ENCODE results near the gene SLC5A11.

DNA sequence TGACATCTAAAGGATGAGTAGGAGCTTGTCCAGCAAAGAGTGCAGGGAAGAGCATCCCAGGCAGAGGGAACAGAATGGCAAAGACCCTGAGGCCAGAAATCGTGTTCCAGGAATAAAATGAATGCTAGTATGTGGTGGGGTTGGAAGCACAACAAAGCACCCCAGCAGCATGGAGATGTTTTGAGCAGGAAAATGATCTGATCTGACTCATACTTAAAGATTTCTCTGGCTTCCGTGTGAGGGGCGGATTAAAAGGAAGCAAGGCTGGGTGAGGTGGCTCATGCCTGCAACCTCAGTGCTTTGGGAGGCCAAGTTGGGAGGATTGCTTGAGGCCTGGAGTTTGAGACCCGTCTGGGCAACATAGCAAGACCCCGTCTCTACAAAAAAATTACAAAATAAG, 2.3 kb downstream of the SLC5A11 start:
- TF ChIP-seq POLR2A (IDR thresholded peaks at IDR 0.05): no peak
- TF ChIP-seq, protein P1, sequence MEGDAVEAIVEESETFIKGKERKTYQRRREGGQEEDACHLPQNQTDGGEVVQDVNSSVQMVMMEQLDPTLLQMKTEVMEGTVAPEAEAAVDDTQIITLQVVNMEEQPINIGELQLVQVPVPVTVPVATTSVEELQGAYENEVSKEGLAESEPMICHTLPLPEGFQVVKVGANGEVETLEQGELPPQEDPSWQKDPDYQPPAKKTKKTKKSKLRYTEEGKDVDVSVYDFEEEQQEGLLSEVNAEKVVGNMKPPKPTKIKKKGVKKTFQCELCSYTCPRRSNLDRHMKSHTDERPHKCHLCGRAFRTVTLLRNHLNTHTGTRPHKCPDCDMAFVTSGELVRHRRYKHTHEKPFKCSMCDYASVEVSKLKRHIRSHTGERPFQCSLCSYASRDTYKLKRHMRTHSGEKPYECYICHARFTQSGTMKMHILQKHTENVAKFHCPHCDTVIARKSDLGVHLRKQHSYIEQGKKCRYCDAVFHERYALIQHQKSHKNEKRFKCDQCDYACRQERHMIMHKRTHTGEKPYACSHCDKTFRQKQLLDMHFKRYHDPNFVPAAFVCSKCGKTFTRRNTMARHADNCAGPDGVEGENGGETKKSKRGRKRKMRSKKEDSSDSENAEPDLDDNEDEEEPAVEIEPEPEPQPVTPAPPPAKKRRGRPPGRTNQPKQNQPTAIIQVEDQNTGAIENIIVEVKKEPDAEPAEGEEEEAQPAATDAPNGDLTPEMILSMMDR (IDR thresholded peaks at IDR 0.05): no peak

Measured in prostate gland (tissue), 2 donors.